ENCODE results near the gene GHRL. TPM values are rescaled to one million over a fixed set of nuclear protein-coding genes. Genes with fewer than 3 reads are reported as not detected.

Gene GHRL
- total and polyA plus RNA-seq, 2 donors from 2014 or later: 0.73 to 1.2 TPM

DNA sequence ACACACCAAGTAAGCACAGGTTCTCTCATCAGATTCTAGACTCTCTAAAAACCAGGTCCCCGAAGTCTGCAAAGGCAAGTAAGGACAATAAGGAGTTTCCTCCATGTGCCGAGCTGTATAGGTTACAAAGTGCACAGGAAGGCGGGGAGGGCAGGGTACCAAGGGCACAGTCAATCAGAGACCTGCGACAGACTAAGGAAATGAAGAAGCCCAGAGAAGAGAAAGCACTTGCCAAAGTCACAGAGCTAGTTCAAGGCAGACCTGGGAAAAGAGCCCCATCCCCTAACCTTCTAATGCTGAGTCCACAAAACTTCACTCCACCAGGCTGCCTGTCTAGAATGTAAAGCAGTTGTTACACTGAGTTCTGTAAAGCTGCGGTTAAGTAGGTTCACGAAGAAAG, 26.5 kb upstream of the GHRL start:
- intact Hi-C loops (cut with DNase I): no loop called here
- Histone ChIP-seq H3K4me3 (ENCODE audit: low read length in 3 of 3) (peak overlapping the region in 2 of 3 donors; percentile 49 to 55), H3K9me3 (ENCODE audit: control insufficient read depth in 2 of 3, insufficient read depth in 1 of 3, low read length in 3 of 3) (no peaks in the 10 kb centered on the region), H3K9ac (ENCODE audit: low read length in 3 of 3) (no peak overlapping the region), H3K4me1 (ENCODE audit: control insufficient read depth in 2 of 3, insufficient read depth in 2 of 3, low read depth in 1 of 3, low read length in 3 of 3) (peaks cover 0 to 23% (median 3%) of the 10 kb centered on the region in 3 donors), H3K36me3 (ENCODE audit: control insufficient read depth in 2 of 3, insufficient read depth in 3 of 3, low read length in 3 of 3) (peaks cover 11 to 32% (median 22%) of the 10 kb centered on the region in 3 donors), H3K27me3 (ENCODE audit: control insufficient read depth, insufficient read depth, low read length) (no peaks in the 10 kb centered on the region), H3K27ac (ENCODE audit: low read depth in 2 of 2, low read length in 2 of 2) (no peak overlapping the region)
- no peak for FAIRE-seq
- no peak for DNase-seq
- TF ChIP-seq, protein P1, sequence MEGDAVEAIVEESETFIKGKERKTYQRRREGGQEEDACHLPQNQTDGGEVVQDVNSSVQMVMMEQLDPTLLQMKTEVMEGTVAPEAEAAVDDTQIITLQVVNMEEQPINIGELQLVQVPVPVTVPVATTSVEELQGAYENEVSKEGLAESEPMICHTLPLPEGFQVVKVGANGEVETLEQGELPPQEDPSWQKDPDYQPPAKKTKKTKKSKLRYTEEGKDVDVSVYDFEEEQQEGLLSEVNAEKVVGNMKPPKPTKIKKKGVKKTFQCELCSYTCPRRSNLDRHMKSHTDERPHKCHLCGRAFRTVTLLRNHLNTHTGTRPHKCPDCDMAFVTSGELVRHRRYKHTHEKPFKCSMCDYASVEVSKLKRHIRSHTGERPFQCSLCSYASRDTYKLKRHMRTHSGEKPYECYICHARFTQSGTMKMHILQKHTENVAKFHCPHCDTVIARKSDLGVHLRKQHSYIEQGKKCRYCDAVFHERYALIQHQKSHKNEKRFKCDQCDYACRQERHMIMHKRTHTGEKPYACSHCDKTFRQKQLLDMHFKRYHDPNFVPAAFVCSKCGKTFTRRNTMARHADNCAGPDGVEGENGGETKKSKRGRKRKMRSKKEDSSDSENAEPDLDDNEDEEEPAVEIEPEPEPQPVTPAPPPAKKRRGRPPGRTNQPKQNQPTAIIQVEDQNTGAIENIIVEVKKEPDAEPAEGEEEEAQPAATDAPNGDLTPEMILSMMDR (IDR thresholded peaks at IDR 0.05; ENCODE audit: borderline replicate concordance, extremely low read depth, insufficient read depth): no peak

- FAIRE-seq: no peak
- H3K4me3 ChIP-seq (ENCODE audit: low read length in 3 of 3): peak overlapping the region in 1 of 3 donors; percentile 12
- DNase-seq: no peak
- intact Hi-C loops (cut with DNase I): no loop called here
- no peaks in the 10 kb centered on the region for H3K27me3 ChIP-seq (ENCODE audit: control insufficient read depth, insufficient read depth, low read length)
- H3K9ac ChIP-seq (ENCODE audit: low read length in 3 of 3): no peak overlapping the region
- peaks cover 0 to 23% (median 3%) of the 10 kb centered on the region in 3 donors for H3K4me1 ChIP-seq (ENCODE audit: control insufficient read depth in 2 of 3, insufficient read depth in 2 of 3, low read depth in 1 of 3, low read length in 3 of 3)
- H3K27ac ChIP-seq (ENCODE audit: low read depth in 2 of 2, low read length in 2 of 2): peak overlapping the region in 1 of 2 donors; percentile 25
- H3K9me3 ChIP-seq (ENCODE audit: control insufficient read depth in 2 of 3, insufficient read depth in 1 of 3, low read length in 3 of 3): no peaks in the 10 kb centered on the region
- TF ChIP-seq, protein P1 (IDR thresholded peaks at IDR 0.05; ENCODE audit: borderline replicate concordance, extremely low read depth, insufficient read depth): no peak
- H3K36me3 ChIP-seq (ENCODE audit: control insufficient read depth in 2 of 3, insufficient read depth in 3 of 3, low read length in 3 of 3): peaks cover 12 to 43% (median 29%) of the 10 kb centered on the region in 3 donors
These were observed 25.2 kb upstream of the GHRL start for GRCh38 chr3:10317961-10318350.

DNA sequence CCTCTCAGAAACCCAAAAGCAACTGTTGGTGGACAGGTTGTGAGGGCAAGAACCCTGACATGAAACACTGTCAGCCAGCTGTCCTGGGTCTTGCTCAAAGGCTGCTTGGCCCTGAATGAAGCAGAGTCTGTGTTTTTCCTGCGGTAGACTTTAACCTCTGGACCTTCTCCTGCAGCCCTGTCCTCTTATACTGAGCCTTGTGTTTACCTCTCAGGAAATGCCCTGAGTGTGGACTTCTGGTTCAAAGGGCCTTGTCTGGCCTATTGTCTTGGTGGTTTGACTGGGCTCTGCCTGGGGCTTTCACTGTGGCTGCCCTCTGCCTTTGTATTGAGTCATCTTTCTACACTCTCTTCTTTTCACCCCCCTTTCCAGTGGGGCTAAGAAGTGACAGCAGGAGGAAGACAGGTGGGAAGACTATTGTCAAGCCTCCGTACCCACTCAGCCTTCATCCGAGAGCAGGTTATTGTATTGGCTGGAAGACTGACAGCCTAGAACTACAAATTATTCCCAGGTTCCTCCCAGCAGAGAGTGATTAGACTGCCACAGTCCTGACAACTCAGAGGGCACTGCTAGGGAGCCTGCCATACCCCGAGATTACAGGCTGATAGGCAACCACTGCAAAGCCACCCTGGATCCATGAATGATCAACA, 24.7 kb upstream of the GHRL start:
- Histone ChIP-seq H3K4me3 (ENCODE audit: low read length in 3 of 3) (peak overlapping the region in 1 of 3 donors; percentile 12), H3K27ac (ENCODE audit: low read depth in 2 of 2, low read length in 2 of 2) (peak overlapping the region in 1 of 2 donors; percentile 25), H3K36me3 (ENCODE audit: control insufficient read depth in 2 of 3, insufficient read depth in 3 of 3, low read length in 3 of 3) (peaks cover 15 to 48% (median 33%) of the 10 kb centered on the region in 3 donors), H3K4me1 (ENCODE audit: control insufficient read depth in 2 of 3, insufficient read depth in 2 of 3, low read depth in 1 of 3, low read length in 3 of 3) (peaks cover 0 to 23% (median 3%) of the 10 kb centered on the region in 3 donors), H3K9ac (ENCODE audit: low read length in 3 of 3) (no peak overlapping the region), H3K9me3 (ENCODE audit: control insufficient read depth in 2 of 3, insufficient read depth in 1 of 3, low read length in 3 of 3) (no peaks in the 10 kb centered on the region), H3K27me3 (ENCODE audit: control insufficient read depth, insufficient read depth, low read length) (no peaks in the 10 kb centered on the region)
- intact Hi-C loops (cut with DNase I): no loop called here
- TF ChIP-seq, protein P1 (IDR thresholded peaks at IDR 0.05; ENCODE audit: borderline replicate concordance, extremely low read depth, insufficient read depth): no peak
- DNase-seq (no peak), FAIRE-seq (no peak)

Data from kidney (tissue), 14 donors.